SIG-M5 treated with dmso at 0.1 percent for 504 hours (cell line): Measurements from ENCODE around the gene SLC45A3.
A peak's percentile ranks its signal among the peaks of the same experiment; 100 is the strongest.
"Not testable (repeated sequence)": the region's sequence is repeated elsewhere in the genome, so short reads cannot be mapped to it uniquely, and the experiment has no call there.

Experiments
- DNase-seq: peaks from one replicate; lab custom pipeline; 2025; ENCODE audit not compliant: unreplicated experiment; lab: John Stamatoyannopoulos, UW

SLC45A3 gene

GRCh38 chr1:205637854-205638468 is 42.3 kb downstream of the SLC45A3 start:
- no peak for DNase-seq

- no peak for DNase-seq
Measured at GRCh38 chr1:205636732-205637131, 43.6 kb downstream of the SLC45A3 start.

- DNase-seq: not testable (repeated sequence)
Measured at GRCh38 chr1:205636138-205636530, 44.2 kb downstream of the SLC45A3 start.

- DNase-seq: peak; percentile 23
Measured at GRCh38 chr1:205633421-205633976, 46.8 kb downstream of the SLC45A3 start.

- no peak for DNase-seq
Measured at GRCh38 chr1:205632669-205633169, 47.6 kb downstream of the SLC45A3 start.

- peak; percentile 99 for DNase-seq
Measured at GRCh38 chr1:205631768-205632668, 48.3 kb downstream of the SLC45A3 start, which contains the start of gene ELK4. ELK4 (minus strand) TSS chr1:205632011; CDS start chr1:205623882, 8,129 bp downstream.

- peak; percentile 91 for DNase-seq
Measured at GRCh38 chr1:205631010-205631767, 49.1 kb downstream of the SLC45A3 start.

GRCh38 chr1:205630651-205631009 is 49.7 kb downstream of the SLC45A3 start:
- DNase-seq: no peak

GRCh38 chr1:205630241-205630640 is 50.1 kb downstream of the SLC45A3 start:
- DNase-seq: no peak

GRCh38 chr1:205629751-205630150 is 50.6 kb downstream of the SLC45A3 start:
- DNase-seq: no peak

GRCh38 chr1:205627956-205628355 is 52.4 kb downstream of the SLC45A3 start:
- no peak for DNase-seq

- DNase-seq: peak; percentile 65
Measured at GRCh38 chr1:205626216-205626615, 54.1 kb downstream of the SLC45A3 start.

- DNase-seq: no peak
Measured at GRCh38 chr1:205623646-205624045, 56.7 kb downstream of the SLC45A3 start.

- no peak for DNase-seq
Measured at GRCh38 chr1:205620269-205620668, 60.0 kb downstream of the SLC45A3 start.

GRCh38 chr1:205619376-205619775 is 60.9 kb downstream of the SLC45A3 start:
- DNase-seq: no peak

GRCh38 chr1:205616563-205617293 is 63.6 kb downstream of the SLC45A3 start:
- no peak for DNase-seq

- no peak for DNase-seq
Measured at GRCh38 chr1:205615789-205616188, 64.5 kb downstream of the SLC45A3 start.

- no peak for DNase-seq
Measured at GRCh38 chr1:205613854-205614412, 66.4 kb downstream of the SLC45A3 start.

- no peak for DNase-seq
Measured at GRCh38 chr1:205612556-205612955, 67.8 kb downstream of the SLC45A3 start.

- DNase-seq: no peak
Measured at GRCh38 chr1:205612104-205612503, 68.2 kb downstream of the SLC45A3 start.
